ENCODE data around the gene CUL4A.

GRCh38 chr13:113209759-113210421, 477 bp downstream of the CUL4A start:
- TF ChIP-seq CTCF (IDR thresholded peaks at IDR 0.05; ENCODE audit: low read depth, low read length) = no peak
- no peak for TF ChIP-seq EZH2phosphoT487 (IDR thresholded peaks at IDR 0.05; ENCODE audit: low read depth)

All from OCI-LY3 (cell line).